ENCODE results near the gene XCL1.

- no peak for TF ChIP-seq CTCF (IDR thresholded peaks at IDR 0.05)
- TF ChIP-seq POLR2A (IDR thresholded peaks at IDR 0.05) = no peak
These were observed 22.5 kb upstream of the XCL1 start for GRCh38 chr1:168553680-168554553.

All from testis (tissue), 2 donors.